ENCODE measurements around the gene FUT4.
"Not testable (repeated sequence)": the region's sequence is repeated elsewhere in the genome, so short reads cannot be mapped to it uniquely, and the experiment has no call there.

Gene FUT4

DNA sequence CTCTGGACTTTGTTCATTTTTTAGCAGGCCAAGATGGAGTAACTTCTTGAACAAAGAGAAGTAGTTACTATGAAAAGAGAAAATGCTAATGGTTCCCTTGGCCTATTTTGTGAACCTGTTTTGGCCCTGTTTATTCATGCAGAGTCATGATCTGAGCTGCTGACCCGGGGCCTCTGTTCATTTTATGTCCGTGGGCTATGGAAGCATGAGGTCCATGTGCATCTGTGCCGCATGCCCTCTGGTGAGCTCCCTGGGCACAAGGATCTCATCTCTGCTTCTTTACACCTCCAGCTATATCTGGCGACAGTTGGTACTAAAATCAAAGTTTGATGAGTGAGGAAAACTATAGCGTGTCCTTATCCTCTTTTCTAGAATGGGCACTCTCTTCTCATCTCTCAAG is 24.5 kb downstream of the FUT4 start:
- DNase-seq (ENCODE audit: low read depth in 3 of 3): no peak

DNA sequence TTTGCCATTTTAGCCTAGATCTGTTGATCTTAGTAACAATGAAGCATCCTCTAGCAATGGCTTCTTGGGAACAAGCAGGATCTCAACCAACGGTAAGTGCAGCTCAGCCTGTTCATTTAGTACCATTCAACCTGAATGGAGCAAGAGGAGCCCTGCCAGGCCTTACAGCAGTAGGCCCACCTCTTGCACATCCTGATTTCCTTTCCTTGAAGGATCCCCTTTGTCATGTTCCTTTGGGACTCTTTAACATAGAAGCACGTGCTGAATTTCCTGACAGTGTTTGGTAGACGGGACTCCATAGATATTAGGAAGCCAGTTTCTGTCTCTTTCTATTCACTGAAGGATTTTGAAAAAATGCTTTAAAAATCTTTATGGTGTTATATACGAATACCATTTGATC is 25.0 kb downstream of the FUT4 start:
- no peak for DNase-seq (ENCODE audit: low read depth in 3 of 3)

DNA sequence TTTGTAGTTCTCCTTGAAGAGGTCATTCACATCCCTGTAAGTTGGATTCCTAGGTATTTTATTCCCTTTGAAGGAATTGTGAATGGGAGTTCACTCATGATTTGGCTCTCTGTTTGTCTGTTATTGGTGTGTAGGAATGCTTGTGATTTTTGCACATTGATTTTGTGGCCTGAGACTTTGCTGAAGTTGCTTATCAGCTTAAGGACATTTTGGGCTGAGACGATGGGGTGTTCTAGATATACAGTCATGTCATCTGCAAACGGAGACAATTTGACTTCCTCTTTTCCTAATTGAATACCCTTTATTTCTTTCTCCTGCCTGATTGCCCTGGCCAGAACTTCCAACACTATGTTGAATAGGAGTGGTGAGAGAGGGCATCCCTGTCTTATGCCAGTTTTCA is 29.3 kb downstream of the FUT4 start:
- not testable (repeated sequence) for DNase-seq (ENCODE audit: low read depth in 3 of 3)

DNA sequence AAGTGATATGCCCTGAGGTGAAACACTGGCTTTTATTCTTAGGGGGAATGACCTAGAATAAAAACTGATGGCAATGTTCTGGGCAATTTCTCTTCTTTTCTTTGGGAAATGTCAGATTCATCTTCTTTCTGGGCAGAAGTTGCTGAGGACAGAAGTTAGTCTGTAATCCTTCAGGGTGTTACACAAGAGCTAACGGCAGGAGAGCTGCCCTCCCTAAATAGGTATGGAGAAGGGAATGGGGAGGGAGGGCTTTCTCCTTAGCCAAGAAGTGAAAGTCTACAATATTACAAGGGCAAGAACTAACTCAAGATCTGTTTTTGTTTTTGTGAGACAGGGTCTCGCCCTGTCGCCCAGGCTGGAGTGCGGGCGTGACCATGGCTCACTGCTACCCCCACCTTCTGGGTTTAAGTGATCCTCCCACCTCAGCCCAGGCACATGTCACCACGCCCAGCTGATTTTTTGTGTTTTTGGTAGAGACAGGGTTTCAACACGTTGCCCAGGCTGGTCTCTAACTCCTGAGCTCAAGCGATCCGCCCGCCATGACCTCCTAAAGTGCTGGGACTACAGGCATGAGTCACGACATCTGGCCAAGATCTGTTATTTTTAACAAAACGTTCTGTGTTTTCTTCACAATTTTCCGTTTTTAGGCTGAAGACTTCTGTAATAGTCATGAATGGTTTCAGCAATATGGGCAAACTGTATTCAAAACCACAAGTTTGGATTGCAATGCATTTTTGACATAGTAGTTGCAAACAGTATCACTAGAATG is 30.7 kb downstream of the FUT4 start:
- no peak for DNase-seq (ENCODE audit: low read depth in 3 of 3)

DNA sequence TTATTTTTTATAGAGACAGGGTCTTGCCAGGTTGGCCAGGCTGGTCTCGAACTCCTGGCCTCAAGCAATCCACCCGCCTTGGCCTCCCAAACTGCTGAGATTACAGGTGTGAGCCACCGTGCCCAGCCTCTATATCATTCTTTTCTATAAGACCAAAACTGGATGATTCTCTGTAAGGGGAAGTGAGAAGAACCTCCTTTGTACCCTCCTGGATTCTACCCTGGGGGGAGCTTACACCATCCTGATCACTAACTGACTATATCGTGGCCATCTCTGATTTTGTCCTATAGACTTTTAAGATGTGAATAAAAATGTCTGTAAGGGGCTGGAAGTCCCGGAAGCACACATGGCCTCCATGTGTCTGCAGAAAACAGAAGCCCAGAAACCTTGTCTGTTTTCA is 32.6 kb downstream of the FUT4 start:
- DNase-seq (ENCODE audit: low read depth in 3 of 3): no peak

DNA sequence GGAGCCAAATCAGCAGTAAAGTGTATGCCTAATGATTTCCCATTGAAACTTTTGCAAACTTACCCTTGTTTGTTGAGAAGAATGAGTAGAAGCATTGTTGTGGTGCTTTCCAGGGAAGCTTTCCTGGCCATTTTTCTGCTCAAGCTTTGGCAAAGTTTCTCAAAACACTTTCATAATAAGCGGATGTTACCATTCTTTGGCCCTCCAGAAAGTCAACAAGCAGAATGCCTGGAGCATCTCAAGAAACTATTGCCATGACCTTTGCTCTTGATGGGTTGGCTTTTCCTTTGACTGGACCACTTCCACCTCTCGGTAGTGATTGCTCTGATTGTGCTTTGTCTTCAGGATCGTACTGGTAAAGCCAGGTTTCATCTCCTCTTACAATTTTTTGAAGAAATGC is 34.1 kb downstream of the FUT4 start:
- no peak for DNase-seq (ENCODE audit: low read depth in 3 of 3)

DNA sequence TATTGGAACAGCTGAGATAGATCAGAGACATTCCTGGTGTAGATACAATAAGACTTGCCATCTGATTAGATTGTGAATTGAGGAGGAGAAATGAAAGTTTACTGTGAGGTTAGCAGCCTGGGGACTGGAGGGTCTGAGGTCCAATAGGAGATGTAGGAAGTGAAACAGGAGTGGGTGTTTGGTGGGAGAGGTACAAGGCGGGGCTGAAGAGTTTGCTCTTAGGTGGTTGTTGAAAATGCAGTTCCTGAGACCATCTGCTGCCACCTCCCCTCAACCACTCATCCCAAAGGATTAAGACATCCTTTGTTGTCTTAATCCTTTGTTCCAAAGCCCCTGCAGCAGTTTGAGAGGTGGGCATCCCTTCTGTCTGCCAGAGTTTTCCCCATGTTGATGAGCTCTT is 38.2 kb downstream of the FUT4 start:
- no peak for DNase-seq (ENCODE audit: low read depth in 3 of 3)

DNA sequence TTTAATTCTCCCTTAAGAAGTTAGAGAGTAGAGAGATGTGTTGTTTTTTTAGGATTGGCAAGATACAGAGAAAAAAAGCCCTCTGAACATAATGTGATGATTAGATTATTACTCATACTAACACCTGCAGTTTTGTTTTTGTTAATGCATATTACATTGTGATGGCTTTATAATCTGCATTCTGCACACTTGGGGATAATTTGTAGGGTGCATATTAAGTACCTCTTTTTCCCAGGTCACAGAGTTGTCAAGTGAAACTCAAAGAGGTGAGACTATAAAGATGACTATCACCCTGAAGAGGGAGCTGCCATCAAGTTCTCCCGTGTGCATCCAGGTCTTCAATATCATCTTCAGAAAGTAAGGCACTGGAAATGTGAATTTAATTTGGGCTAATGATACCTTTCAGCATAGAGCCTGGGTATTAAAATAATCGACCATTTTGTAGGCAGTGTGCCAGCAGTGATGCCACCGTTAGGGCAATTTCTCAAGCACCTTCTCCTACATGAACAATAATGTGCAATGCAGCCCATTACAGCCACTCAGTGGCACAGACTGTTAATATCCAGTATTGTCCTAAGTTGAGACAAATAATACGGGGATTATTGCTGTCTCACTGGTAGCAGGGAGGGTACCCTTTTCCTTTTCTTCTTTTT is 39.6 kb downstream of the FUT4 start:
- no peak for DNase-seq (ENCODE audit: low read depth in 3 of 3)

DNA sequence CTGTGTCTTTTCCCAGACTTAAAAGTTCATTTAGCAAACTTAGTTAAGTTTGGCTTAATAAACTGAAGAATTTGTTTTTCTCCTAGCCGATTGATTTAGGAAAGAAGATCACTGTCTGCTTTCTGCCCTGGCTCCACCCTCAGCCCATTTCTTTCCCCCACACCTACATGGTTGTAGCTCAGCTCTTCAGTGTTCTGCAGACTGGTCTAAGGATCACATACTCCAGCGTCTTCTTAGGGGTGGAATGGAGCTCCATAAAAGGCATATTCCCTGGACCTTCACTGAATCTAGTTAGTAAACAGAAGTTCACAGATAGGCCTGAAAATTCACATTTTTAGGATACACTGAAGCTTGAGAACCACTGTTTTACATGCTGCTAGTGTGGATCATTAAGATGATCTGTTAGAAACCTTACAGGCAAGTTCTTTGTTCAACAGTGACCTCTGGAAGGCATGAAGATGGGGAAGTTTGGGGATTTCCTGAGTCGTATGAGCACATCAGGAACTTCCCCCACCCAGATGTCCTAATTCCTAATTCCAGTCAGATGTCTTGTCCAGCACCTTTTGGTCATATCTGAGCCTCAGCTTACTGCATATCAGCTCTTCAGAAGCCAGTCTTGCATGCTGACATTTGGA is 40.3 kb downstream of the FUT4 start:
- no peak for DNase-seq (ENCODE audit: low read depth in 3 of 3)

DNA sequence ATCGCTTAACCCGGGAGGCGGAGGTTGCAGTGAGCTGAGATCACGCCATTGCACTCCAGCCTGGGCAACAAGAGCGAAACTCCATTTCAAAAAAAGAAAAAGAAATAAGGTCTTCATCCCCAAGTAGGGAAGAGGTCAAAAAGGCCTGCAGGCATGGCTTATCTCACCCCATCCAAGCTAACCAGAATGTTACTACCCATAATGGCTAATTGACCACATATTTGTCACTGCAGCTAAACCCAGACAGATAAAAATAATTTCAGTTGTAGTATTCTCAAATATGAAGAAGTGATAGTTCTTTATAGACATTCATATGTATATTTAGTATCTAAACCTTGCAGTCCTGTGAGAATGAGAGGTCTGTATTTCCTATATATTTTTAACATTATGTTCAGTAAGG is 41.3 kb downstream of the FUT4 start:
- DNase-seq (ENCODE audit: low read depth in 3 of 3): no peak

DNA sequence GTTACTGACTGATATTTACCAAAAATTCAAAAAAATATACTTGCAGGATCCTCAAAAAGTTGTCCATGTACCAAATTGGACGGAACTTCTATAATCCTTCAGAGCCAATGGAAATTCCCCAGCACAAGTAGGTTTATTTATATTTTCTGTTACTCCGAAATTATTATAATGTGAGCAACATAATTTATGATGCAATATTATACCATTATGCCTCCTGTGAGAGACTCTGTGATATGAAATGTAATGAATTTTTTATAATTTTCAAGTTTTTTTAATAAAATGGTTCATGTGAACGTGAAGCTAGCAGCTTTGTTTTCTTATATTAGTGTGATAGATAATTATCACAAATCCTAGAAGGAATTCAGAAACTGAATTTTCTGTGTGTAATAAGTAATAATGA is 41.7 kb downstream of the FUT4 start:
- DNase-seq (ENCODE audit: low read depth in 3 of 3): no peak

DNA sequence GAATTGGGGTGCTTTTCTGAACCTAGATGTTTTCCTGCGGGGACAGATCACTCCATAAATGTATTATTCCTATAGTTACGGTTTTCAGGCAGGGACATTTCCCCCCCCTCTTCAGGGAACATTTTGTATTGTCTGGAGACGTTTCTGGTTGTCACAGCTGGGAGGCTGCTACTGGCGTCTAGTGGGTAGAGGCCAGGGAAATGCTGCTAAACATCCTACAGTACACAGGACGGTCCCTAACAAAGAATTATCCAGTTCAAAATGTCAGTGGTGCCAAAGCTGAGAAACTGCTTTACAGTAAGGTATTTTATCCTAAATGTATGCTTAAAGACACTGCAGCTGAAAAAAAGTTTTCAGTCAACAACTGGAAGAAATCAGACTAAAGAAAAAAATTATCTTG is 42.8 kb downstream of the FUT4 start:
- no peak for DNase-seq (ENCODE audit: low read depth in 3 of 3)

DNA sequence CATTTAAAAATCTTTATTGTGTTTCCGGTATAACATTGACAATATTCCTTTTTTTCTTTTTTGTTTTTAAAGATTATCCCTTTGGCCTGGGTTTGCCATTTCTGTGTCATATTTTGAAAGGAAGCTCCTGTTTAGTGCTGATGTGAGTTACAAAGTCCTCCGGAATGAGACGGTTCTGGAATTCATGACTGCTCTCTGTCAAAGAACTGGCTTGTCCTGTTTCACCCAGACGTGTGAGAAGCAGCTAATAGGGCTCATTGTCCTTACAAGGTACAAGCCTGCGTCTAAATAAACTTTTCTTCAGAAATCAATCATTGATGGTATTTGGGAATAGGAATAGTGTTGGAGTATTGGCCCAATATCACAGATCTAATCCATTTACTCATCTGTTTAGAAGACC is 43.3 kb downstream of the FUT4 start:
- no peak for DNase-seq (ENCODE audit: low read depth in 3 of 3)

DNA sequence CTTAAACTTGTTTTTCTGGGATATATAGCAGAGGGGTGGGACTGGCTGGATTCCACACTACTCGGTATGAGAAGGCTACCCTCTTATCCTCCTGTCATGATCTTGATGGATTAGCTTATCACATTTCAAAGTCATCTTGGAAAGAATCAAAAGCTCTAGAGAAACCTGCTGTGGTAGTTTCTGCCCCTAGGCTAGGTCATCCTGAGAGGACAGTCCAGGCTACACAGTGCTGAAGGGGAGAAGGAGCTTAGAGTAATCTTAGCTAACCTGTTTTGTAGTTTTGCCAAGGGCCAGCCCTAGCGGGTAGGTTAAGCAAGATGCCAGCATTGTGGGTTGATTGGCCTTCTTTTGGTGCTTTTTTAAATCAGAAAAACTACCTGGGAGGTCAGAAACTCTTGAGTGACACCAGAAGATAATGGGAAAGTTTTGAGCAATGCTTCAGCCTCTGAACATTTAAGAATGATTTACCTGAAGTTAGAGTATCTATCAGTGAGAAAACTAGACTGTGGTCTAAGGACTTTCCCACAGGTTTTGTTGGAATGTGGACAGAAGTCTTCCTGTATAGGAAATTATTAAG is 44.7 kb downstream of the FUT4 start:
- no peak for DNase-seq (ENCODE audit: low read depth in 3 of 3)

DNA sequence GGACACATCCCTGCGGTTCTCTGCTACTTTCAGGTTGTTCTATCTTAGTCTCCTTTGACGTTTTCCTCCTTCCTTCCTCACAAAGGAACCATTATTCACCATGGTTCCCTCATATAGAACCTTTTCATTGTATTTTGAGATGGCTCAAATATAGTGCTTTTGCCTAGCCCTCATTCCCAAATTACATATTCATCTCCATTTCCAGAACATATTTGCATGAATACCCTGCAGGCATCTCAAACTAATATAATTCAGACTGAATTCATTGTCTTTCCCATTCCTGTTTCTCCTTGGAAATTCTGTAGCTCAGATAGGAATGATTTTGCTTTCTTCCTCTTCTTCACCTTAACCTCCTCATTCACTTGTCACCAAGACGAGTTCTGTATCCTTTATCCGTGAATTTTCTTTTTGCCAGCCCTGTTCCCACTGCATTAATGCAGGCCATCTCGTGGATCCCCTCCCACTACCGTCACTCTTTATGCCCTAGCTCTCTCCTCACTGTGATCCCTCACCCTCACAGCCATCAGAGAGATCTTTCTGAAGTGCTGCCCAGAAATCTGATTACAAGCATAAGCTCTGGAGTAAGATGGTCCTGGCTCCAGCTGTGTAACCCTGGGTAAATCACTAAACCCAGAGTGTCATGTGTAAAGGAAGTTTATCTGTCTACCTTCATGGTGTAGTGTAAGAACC is 46.8 kb downstream of the FUT4 start:
- DNase-seq (ENCODE audit: low read depth in 3 of 3): no peak

DNA sequence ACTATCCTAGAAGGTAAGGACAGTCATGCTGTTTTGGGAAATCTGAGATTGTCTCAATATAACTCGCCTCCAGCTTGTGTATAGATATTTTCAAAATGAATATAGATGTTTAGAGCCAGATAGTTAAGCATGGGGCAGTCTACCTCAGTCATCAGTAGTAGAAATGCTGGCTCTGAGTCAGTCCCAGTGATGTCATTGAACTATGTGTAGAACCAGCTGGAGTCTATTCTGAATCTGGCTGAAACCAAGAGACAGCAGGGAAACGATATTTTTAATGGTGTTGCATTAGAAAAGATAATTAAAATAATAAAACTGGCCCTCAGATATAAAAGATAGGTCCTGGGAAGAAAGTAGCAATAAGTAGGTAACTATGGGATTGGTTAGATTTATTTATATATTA is 49.3 kb downstream of the FUT4 start:
- no peak for DNase-seq (ENCODE audit: low read depth in 3 of 3)

DNA sequence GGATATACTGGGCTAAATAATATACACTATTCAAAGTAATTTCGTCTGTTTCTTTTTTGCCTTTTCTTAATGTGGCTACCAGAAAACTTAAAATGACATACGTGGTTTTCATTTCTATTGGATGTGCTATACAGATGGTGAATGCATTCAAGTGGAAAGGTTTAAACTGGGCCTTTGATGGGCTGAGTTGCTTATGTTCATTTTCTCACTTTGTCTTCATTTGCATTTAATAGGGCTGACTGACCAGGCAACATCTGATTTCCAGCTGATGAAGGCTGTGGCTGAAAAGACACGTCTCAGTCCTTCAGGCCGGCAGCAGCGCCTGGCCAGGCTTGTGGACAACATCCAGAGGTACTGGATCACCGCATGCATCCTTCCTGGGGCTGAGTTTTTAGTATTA is 51.4 kb downstream of the FUT4 start:
- DNase-seq (ENCODE audit: low read depth in 3 of 3): no peak

DNA sequence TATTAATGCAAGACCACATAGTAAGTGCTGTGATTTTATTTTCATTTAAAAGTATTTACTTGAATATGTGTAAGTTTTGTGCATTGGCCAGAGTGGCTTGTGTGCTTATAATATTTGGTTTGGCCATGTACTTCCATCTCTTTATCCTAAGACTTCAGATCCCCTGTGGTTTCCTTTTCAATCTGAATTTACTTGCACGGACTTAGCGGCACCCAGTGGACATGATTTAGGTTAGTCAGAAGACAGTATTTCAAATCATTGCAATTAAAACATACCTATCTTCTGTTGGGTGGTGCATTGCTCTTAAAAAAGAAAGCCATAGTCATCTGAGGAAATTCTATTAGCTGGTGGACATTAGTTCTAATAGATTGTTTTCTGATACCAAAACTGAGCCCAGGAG is 54.2 kb downstream of the FUT4 start:
- no peak for DNase-seq (ENCODE audit: low read depth in 3 of 3)

All from stimulated activated CD4-positive, alpha-beta T cell treated with anti-CD3 and anti-CD28 coated beads, TNF-alpha, amount 100 ng/mL, for 24 hours (primary cell).